HFFc6 (cell line): ENCODE measurements around the gene SIX5. TPM values are rescaled to one million over a fixed set of nuclear protein-coding genes. Genes with fewer than 3 reads are reported as not detected.
"Not testable (repeated sequence)": the region's sequence is repeated elsewhere in the genome, so short reads cannot be mapped to it uniquely, and the experiment has no call there.

Experiments
- DNase-seq: peaks from one replicate; pipeline ENCODE4 v3.0.0-alpha.2; 2018
- H3K27ac Mint-ChIP-seq: 2 replicates; pipeline ENCODE4 v1.8.0; 2020; ENCODE audit warnings: mild to moderate bottlenecking, mixed read lengths
- H3K27me3 Mint-ChIP-seq: 2 replicates; pipeline ENCODE4 v1.8.0; 2021; ENCODE audit warnings: mild to moderate bottlenecking, moderate library complexity, mixed read lengths; ENCODE audit not compliant: insufficient read depth
- H3K36me3 Mint-ChIP-seq: 2 replicates; pipeline ENCODE4 v1.8.0; 2021; ENCODE audit warnings: low read depth, mixed read lengths
- H3K4me1 Mint-ChIP-seq: 2 replicates; pipeline ENCODE4 v1.8.0; 2020; ENCODE audit warnings: low read depth, mixed read lengths
- H3K4me3 Mint-ChIP-seq: 2 replicates; pipeline ENCODE4 v1.8.0; 2020; ENCODE audit warnings: mild to moderate bottlenecking, moderate library complexity, mixed read lengths
- H3K9me3 Mint-ChIP-seq: 2 replicates; pipeline ENCODE4 v1.8.0; 2020; ENCODE audit warnings: mild to moderate bottlenecking, mixed read lengths
- CTCF ChIP-seq: fragments of 200-600 bp; sonication (generic); IDR thresholded peaks from 2 replicates; pipeline ENCODE4 v1.5.0; 2021; ENCODE audit warnings: antibody characterized with exemption, mild to moderate bottlenecking
- total RNA-seq, 6 experiments: library from RNA; stranded (reverse); fragmentation: NEBNext Ultra II Directional; extraction: Animal tissue kit (Norgen Biotek cat#: 25700); gene quantifications; 2 replicates in 1 of 6; 3 replicates in 5 of 6; pipeline ENCODE4 v1.2.3, GENCODE V29; 2021

SIX5 gene
- total RNA-seq, 6 experiments from 2014 or later, result 14.0 to 15.1 (median 14.4) TPM

- DNase-seq, result no peak
- peak overlapping the region; percentile 15; the same call in 1 of the 2 replicates for H3K27ac Mint-ChIP-seq
Measured at GRCh38 chr19:45805719-45806118, 36.7 kb upstream of the SIX5 start.

GRCh38 chr19:45804959-45805230 lies 35.8 kb upstream of the SIX5 start:
- peaks cover 3% of the 10 kb centered on the region; the same call in 1 of the 2 replicates for H3K27me3 Mint-ChIP-seq
- H3K4me3 Mint-ChIP-seq, result no peak overlapping the region
- TF ChIP-seq CTCF, result no peak
- DNase-seq, result no peak
- 0 out of 2 replicates have a peak, but pooled peaks cover 6% of the 10 kb centered on the region for H3K36me3 Mint-ChIP-seq
- peaks cover 31% of the 10 kb centered on the region for H3K4me1 Mint-ChIP-seq
- no peak overlapping the region for H3K27ac Mint-ChIP-seq
- peaks cover 5% of the 10 kb centered on the region; the same call in 1 of the 2 replicates for H3K9me3 Mint-ChIP-seq

More at GRCh38 chr19:45805719-45806118, 36.7 kb upstream of the SIX5 start:
- H3K27me3 Mint-ChIP-seq, result peaks cover 5% of the 10 kb centered on the region
- peaks cover 5% of the 10 kb centered on the region; the same call in 1 of the 2 replicates for H3K9me3 Mint-ChIP-seq
- H3K36me3 Mint-ChIP-seq, result 0 out of 2 replicates have a peak, but pooled peaks cover 6% of the 10 kb centered on the region
- H3K4me3 Mint-ChIP-seq, result no peak overlapping the region
- TF ChIP-seq CTCF, result no peak
- H3K4me1 Mint-ChIP-seq, result peaks cover 31% of the 10 kb centered on the region

GRCh38 chr19:45804140-45804958 lies 35.3 kb upstream of the SIX5 start:
- TF ChIP-seq CTCF, result no peak
- H3K4me1 Mint-ChIP-seq, result peaks cover 31% of the 10 kb centered on the region
- DNase-seq, result no peak
- no peak overlapping the region for H3K4me3 Mint-ChIP-seq
- H3K36me3 Mint-ChIP-seq, result 0 out of 2 replicates have a peak, but pooled peaks cover 6% of the 10 kb centered on the region
- peaks cover 5% of the 10 kb centered on the region; the same call in 1 of the 2 replicates for H3K9me3 Mint-ChIP-seq
- H3K27me3 Mint-ChIP-seq, result peaks cover 3% of the 10 kb centered on the region; the same call in 1 of the 2 replicates
- no peak overlapping the region for H3K27ac Mint-ChIP-seq

- TF ChIP-seq CTCF, result no peak
- DNase-seq, result no peak
- Mint-ChIP-seq H3K9me3 (peaks cover 5% of the 10 kb centered on the region; the same call in 1 of the 2 replicates), H3K27ac (no peak overlapping the region), H3K36me3 (0 out of 2 replicates have a peak, but pooled peaks cover 6% of the 10 kb centered on the region), H3K27me3 (peaks cover 3% of the 10 kb centered on the region; the same call in 1 of the 2 replicates), H3K4me3 (no peak overlapping the region), H3K4me1 (peaks cover 35% of the 10 kb centered on the region)
Measured at GRCh38 chr19:45801603-45802175, 32.6 kb upstream of the SIX5 start.

- peaks cover 24% of the 10 kb centered on the region for H3K4me1 Mint-ChIP-seq
- H3K27ac Mint-ChIP-seq, result peak overlapping the region; percentile 9; the same call in 1 of the 2 replicates
- no peaks in the 10 kb centered on the region for H3K9me3 Mint-ChIP-seq
- peaks cover 3% of the 10 kb centered on the region; the same call in 1 of the 2 replicates for H3K27me3 Mint-ChIP-seq
- DNase-seq, result peak; percentile 43
- no peak overlapping the region for H3K4me3 Mint-ChIP-seq
- H3K36me3 Mint-ChIP-seq, result no peaks in the 10 kb centered on the region
- no peak for TF ChIP-seq CTCF
Measured at GRCh38 chr19:45800070-45800553, 31.1 kb upstream of the SIX5 start.

GRCh38 chr19:45799541-45799940 lies 30.5 kb upstream of the SIX5 start:
- not testable (repeated sequence) for H3K4me3 Mint-ChIP-seq, H3K36me3 Mint-ChIP-seq, H3K9me3 Mint-ChIP-seq, H3K27me3 Mint-ChIP-seq, DNase-seq
- H3K4me1 Mint-ChIP-seq, result peaks cover 24% of the 10 kb centered on the region
- peak overlapping the region; percentile 9; the same call in 1 of the 2 replicates for H3K27ac Mint-ChIP-seq
